Kidney tubule cell (primary cell): ENCODE results near the gene NAE1.
"Not testable (repeated sequence)": the region's sequence is repeated elsewhere in the genome, so short reads cannot be mapped to it uniquely, and the experiment has no call there.

ENCODE experiments used
- DNase-seq: peaks from one replicate; pipeline ENCODE4 v3.0.0-alpha.2; 2018; ENCODE audit warnings: low spot score

The NAE1 gene

GRCh38 chr16:66830422-66831404 is at the start of gene NAE1:
Gene NAE1 (minus strand): TSS chr16:66830976. CDS start chr16:66830899, 77 bp downstream.
- DNase-seq: peak; percentile 88

- DNase-seq: peak; percentile 47
Observed at GRCh38 chr16:66878067-66878466, 47.3 kb upstream of the NAE1 start.

- DNase-seq: no peak
Observed at GRCh38 chr16:66874079-66874775, 43.5 kb upstream of the NAE1 start.

GRCh38 chr16:66873685-66874055 is 42.9 kb upstream of the NAE1 start:
- DNase-seq: no peak

- DNase-seq: peak; percentile 100
Observed at GRCh38 chr16:66872943-66873684, 42.3 kb upstream of the NAE1 start.

GRCh38 chr16:66872559-66872942 is 41.8 kb upstream of the NAE1 start:
- DNase-seq: no peak

GRCh38 chr16:66871840-66872239 is 41.1 kb upstream of the NAE1 start:
- DNase-seq: no peak

- DNase-seq: not testable (repeated sequence)
Observed at GRCh38 chr16:66871363-66871762, 40.6 kb upstream of the NAE1 start.

- DNase-seq: no peak
Observed at GRCh38 chr16:66869424-66869823, 38.6 kb upstream of the NAE1 start.

GRCh38 chr16:66863707-66864106 is 32.9 kb upstream of the NAE1 start:
- no peak for DNase-seq

GRCh38 chr16:66862023-66862520 is 31.3 kb upstream of the NAE1 start:
- DNase-seq: no peak

- DNase-seq: no peak
Observed at GRCh38 chr16:66859397-66860068, 28.8 kb upstream of the NAE1 start.

- peak; percentile 70 for DNase-seq
Observed at GRCh38 chr16:66858740-66859396, 28.1 kb upstream of the NAE1 start.

- no peak for DNase-seq
Observed at GRCh38 chr16:66857437-66857836, 26.7 kb upstream of the NAE1 start.

- no peak for DNase-seq
Observed at GRCh38 chr16:66856801-66857200, 26.0 kb upstream of the NAE1 start.

GRCh38 chr16:66856184-66856730 is 25.5 kb upstream of the NAE1 start:
- DNase-seq: no peak

GRCh38 chr16:66853261-66854139 is 22.7 kb upstream of the NAE1 start:
- DNase-seq: no peak

GRCh38 chr16:66851166-66851964 is 20.6 kb upstream of the NAE1 start:
- no peak for DNase-seq
